ENCODE data around the gene PRELID3B. TPM values are rescaled to one million over a fixed set of nuclear protein-coding genes. Genes with fewer than 3 reads are reported as not detected.

PRELID3B gene
- total and polyA plus RNA-seq, 2 of the 13 experiments (the other 11 are each of a cell fraction or from before 2014, with no cell fraction given) = 23.3 to 42.6 TPM

GRCh38 chr20:59087829-59088433, 45.3 kb upstream of the PRELID3B start (continued):
- TF ChIP-seq TEF (CRISPR knock-in tag; IDR thresholded peaks at IDR 0.05) = no peak
- TF ChIP-seq SP140L (CRISPR knock-in tag; IDR thresholded peaks at IDR 0.05; ENCODE audit: borderline replicate concordance) = 0 out of 2 replicates have a peak, but pooled peaks have one; percentile 44
- TF ChIP-seq ZNF230 (CRISPR knock-in tag; IDR thresholded peaks at IDR 0.05) = no peak
- no peak for TF ChIP-seq FIP1L1 (IDR thresholded peaks at IDR 0.05; ENCODE audit: borderline replicate concordance, insufficient read depth, low read depth, low read length)
- no peak for TF ChIP-seq RCOR2 (CRISPR knock-in tag; IDR thresholded peaks at IDR 0.05)
- TF ChIP-seq, protein P1, sequence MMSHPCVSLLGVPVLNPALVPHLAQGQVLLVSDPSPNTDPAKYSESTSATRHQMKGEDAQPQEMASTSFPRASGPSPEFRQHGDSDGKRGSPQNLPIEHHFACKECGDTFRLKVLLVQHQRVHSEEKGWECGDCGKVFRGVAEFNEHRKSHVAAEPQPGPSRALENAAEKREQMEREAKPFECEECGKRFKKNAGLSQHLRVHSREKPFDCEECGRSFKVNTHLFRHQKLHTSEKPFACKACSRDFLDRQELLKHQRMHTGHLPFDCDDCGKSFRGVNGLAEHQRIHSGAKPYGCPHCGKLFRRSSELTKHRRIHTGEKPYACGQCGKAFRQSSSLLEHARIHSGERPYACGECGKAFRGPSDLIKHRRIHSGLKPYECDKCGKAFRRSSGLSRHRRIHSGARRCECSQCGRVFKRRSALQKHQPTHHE (CRISPR knock-in tag; IDR thresholded peaks at IDR 0.05; ENCODE audit: borderline replicate concordance) = no peak
- no peak for TF ChIP-seq SP2 (CRISPR knock-in tag; IDR thresholded peaks at IDR 0.05)
- TF ChIP-seq CBX5 (CRISPR knock-in tag; IDR thresholded peaks at IDR 0.05; ENCODE audit: borderline replicate concordance) = no peak
- TF ChIP-seq, protein P2, sequence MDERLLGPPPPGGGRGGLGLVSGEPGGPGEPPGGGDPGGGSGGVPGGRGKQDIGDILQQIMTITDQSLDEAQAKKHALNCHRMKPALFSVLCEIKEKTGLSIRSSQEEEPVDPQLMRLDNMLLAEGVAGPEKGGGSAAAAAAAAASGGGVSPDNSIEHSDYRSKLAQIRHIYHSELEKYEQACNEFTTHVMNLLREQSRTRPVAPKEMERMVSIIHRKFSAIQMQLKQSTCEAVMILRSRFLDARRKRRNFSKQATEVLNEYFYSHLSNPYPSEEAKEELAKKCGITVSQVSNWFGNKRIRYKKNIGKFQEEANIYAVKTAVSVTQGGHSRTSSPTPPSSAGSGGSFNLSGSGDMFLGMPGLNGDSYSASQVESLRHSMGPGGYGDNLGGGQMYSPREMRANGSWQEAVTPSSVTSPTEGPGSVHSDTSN (CRISPR knock-in tag; IDR thresholded peaks at IDR 0.05) = no peak
- TF ChIP-seq NAIF1 (CRISPR knock-in tag; IDR thresholded peaks at IDR 0.05; ENCODE audit: borderline replicate concordance) = no peak
- no peak for TF ChIP-seq ZNF891 (CRISPR knock-in tag; IDR thresholded peaks at IDR 0.05)
- TF ChIP-seq REPIN1 (CRISPR knock-in tag; IDR thresholded peaks at IDR 0.05; ENCODE audit: borderline replicate concordance, low read depth) = no peak
- TF ChIP-seq YEATS4 (CRISPR knock-in tag; IDR thresholded peaks at IDR 0.05; ENCODE audit: borderline replicate concordance) = no peak
- TF ChIP-seq RAD21 (CRISPR knock-in tag; IDR thresholded peaks at IDR 0.05) = peak; percentile 72; the same call in 1 of the 2 replicates
- 0 out of 2 replicates have a peak, but pooled peaks have one; percentile 25 for TF ChIP-seq ARID5B (CRISPR knock-in tag; IDR thresholded peaks at IDR 0.05)
- no peak for TF ChIP-seq SPEN (CRISPR knock-in tag; IDR thresholded peaks at IDR 0.05; ENCODE audit: low read depth)
- TF ChIP-seq, protein P3, sequence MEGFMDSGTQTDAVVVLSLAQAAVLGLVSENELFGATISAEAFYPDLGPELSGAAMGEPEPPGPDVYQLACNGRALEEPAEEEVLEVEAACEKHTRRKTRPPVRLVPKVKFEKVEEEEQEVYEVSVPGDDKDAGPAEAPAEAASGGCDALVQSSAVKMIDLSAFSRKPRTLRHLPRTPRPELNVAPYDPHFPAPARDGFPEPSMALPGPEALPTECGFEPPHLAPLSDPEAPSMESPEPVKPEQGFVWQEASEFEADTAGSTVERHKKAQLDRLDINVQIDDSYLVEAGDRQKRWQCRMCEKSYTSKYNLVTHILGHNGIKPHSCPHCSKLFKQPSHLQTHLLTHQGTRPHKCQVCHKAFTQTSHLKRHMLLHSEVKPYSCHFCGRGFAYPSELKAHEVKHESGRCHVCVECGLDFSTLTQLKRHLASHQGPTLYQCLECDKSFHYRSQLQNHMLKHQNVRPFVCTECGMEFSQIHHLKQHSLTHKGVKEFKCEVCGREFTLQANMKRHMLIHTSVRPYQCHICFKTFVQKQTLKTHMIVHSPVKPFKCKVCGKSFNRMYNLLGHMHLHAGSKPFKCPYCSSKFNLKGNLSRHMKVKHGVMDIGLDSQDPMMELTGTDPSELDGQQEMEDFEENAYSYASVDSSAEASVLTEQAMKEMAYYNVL (CRISPR knock-in tag; IDR thresholded peaks at IDR 0.05; ENCODE audit: borderline replicate concordance) = no peak
- TF ChIP-seq ZNF672 (CRISPR knock-in tag; IDR thresholded peaks at IDR 0.05) = no peak
- TF ChIP-seq, protein P4, sequence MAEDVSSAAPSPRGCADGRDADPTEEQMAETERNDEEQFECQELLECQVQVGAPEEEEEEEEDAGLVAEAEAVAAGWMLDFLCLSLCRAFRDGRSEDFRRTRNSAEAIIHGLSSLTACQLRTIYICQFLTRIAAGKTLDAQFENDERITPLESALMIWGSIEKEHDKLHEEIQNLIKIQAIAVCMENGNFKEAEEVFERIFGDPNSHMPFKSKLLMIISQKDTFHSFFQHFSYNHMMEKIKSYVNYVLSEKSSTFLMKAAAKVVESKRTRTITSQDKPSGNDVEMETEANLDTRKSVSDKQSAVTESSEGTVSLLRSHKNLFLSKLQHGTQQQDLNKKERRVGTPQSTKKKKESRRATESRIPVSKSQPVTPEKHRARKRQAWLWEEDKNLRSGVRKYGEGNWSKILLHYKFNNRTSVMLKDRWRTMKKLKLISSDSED (CRISPR knock-in tag; IDR thresholded peaks at IDR 0.05) = no peak

All from HepG2 (cell line).